ENCODE measurements around the gene CXXC4. TPM values are rescaled to one million over a fixed set of nuclear protein-coding genes. Genes with fewer than 3 reads are reported as not detected.

CXXC4 gene
- total RNA-seq, 1 experiment from 2014 or later, result 0.76 TPM

DNA sequence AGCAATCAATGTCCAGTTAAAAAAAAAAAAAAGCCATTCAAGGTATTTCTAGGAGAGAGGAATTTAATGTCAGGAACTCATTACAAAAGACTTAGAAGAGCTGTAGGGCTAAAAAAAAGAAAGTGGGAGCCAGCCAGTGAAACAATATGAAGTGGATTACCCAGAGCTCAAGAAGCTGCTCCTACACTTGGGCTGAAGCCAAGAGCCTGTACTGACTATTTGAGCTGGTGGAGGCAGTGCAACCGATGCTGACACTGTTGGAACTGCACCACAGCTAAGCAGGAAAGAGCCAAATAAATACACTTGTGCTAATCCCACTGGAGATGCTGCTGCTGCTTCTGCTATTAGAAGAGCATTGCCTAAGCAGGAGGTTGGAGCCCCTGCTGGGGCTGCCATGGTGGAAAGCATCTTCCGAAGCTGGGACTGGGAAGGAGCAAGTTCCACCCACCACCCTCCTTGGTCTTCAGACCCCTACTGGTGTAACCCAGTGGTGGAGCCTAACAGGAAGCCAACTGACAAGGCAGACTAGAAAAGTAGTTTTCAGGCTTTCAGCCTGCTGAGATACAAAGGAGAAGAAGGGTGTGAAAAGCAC is 65.4 kb downstream of the CXXC4 start:
- H3K27ac ChIP-seq, result no peak overlapping the region
- no peak overlapping the region for H3K4me3 ChIP-seq
- POLR2A ChIA-PET (ENCODE audit: unreplicated experiment), result no interaction called here
- no peak overlapping the region for H2AFZ ChIP-seq
- no peaks in the 10 kb centered on the region for H3K79me2 ChIP-seq (ENCODE audit: low read depth)
- no peaks in the 10 kb centered on the region for H3K27me3 ChIP-seq (ENCODE audit: insufficient read depth, low read depth)
- no peaks in the 10 kb centered on the region for H3K9me2 ChIP-seq (ENCODE audit: insufficient read depth)
- no peaks in the 10 kb centered on the region for H4K20me1 ChIP-seq (ENCODE audit: insufficient read depth)
- no peaks in the 10 kb centered on the region for H3K36me3 ChIP-seq (ENCODE audit: low read depth)
- no peak overlapping the region for H3K4me2 ChIP-seq
- H3K9me3 ChIP-seq (ENCODE audit: insufficient read depth, low read depth), result no peaks in the 10 kb centered on the region
- no peaks in the 10 kb centered on the region for H3F3A ChIP-seq (ENCODE audit: insufficient read depth, low read depth)
- BruUV-seq (replicated peaks), result no TSS peak
- no peaks in the 10 kb centered on the region for H3K4me1 ChIP-seq (replicated peaks; ENCODE audit: insufficient read depth)
- CTCF ChIA-PET, result no interaction called here
- TF ChIP-seq, protein P1, sequence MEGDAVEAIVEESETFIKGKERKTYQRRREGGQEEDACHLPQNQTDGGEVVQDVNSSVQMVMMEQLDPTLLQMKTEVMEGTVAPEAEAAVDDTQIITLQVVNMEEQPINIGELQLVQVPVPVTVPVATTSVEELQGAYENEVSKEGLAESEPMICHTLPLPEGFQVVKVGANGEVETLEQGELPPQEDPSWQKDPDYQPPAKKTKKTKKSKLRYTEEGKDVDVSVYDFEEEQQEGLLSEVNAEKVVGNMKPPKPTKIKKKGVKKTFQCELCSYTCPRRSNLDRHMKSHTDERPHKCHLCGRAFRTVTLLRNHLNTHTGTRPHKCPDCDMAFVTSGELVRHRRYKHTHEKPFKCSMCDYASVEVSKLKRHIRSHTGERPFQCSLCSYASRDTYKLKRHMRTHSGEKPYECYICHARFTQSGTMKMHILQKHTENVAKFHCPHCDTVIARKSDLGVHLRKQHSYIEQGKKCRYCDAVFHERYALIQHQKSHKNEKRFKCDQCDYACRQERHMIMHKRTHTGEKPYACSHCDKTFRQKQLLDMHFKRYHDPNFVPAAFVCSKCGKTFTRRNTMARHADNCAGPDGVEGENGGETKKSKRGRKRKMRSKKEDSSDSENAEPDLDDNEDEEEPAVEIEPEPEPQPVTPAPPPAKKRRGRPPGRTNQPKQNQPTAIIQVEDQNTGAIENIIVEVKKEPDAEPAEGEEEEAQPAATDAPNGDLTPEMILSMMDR (conservative IDR thresholded peaks at IDR 0.05), result no peak
- no peak for TF ChIP-seq EZH2 (IDR thresholded peaks at IDR 0.05; ENCODE audit: low read depth)
- intact Hi-C loops (cut with micrococcal nuclease; ENCODE audit: unreplicated experiment), result no loop called here
- no peak for DNase-seq

DNA sequence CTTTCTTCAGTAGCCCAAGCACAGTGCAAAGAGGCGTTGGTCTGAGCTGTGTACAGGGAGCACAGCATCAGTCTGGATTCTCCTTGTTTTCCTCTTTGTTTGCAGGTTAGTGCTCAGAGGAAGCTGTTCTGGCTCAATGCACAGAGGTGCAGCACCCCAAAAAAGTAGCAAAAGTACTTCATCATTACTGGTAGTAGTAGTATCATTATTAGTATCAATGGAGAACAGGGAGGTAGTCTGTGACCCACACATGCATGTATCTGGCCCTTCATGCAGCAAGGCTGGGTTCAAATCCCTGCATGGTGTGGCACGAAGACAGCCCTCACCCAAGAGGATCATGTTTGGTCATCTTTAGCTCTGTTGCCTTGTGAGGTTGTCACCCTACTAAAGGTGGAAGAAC is 68.7 kb downstream of the CXXC4 start:
- ChIA-PET CTCF (no interaction called here), POLR2A (ENCODE audit: unreplicated experiment) (no interaction called here)

DNA sequence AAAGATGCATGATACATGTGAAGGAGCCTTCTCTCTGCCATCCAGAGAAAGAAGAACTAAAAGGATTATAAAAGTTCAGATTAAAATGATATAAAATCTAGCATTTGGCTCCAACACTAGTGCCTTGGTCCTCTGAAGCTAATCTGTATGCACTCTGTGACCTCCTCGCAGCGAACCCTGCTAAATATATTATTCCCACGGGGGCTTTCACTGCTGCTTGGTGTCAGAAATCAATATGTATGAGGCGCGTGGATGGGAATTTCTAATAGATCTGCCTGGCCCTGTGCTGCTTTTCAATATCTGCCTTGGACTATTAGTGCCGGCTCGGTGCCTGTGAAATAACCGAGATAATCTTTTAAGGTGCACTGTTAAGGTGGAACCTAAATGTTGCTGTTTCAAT is 69.7 kb downstream of the CXXC4 start:
- CTCF ChIA-PET, result no interaction called here
- no peak for DNase-seq
- intact Hi-C loops (cut with micrococcal nuclease; ENCODE audit: unreplicated experiment), result no loop called here
- H2AFZ ChIP-seq, result no peak overlapping the region
- no peaks in the 10 kb centered on the region for H3K36me3 ChIP-seq (ENCODE audit: low read depth)
- BruUV-seq (replicated peaks), result no TSS peak
- H3K27me3 ChIP-seq (ENCODE audit: insufficient read depth, low read depth), result no peaks in the 10 kb centered on the region
- POLR2A ChIA-PET (ENCODE audit: unreplicated experiment), result no interaction called here
- H3K4me3 ChIP-seq, result no peak overlapping the region
- no peak overlapping the region for H3K27ac ChIP-seq
- H4K20me1 ChIP-seq (ENCODE audit: insufficient read depth), result no peaks in the 10 kb centered on the region
- TF ChIP-seq EZH2 (IDR thresholded peaks at IDR 0.05; ENCODE audit: low read depth), result no peak
- TF ChIP-seq, protein P1 (conservative IDR thresholded peaks at IDR 0.05), result no peak
- no peak overlapping the region for H3K4me2 ChIP-seq
- H3F3A ChIP-seq (ENCODE audit: insufficient read depth, low read depth), result no peaks in the 10 kb centered on the region
- H3K9me3 ChIP-seq (ENCODE audit: insufficient read depth, low read depth), result no peaks in the 10 kb centered on the region
- H3K79me2 ChIP-seq (ENCODE audit: low read depth), result no peaks in the 10 kb centered on the region
- no peaks in the 10 kb centered on the region for H3K9me2 ChIP-seq (ENCODE audit: insufficient read depth)
- H3K4me1 ChIP-seq (replicated peaks; ENCODE audit: insufficient read depth), result no peaks in the 10 kb centered on the region

More for the DNA sequence above, 68.7 kb downstream of the CXXC4 start:
- Histone ChIP-seq H3K4me2 (no peak overlapping the region), H2AFZ (no peak overlapping the region), H3K27me3 (ENCODE audit: insufficient read depth, low read depth) (no peaks in the 10 kb centered on the region), H4K20me1 (ENCODE audit: insufficient read depth) (no peaks in the 10 kb centered on the region), H3K9me3 (ENCODE audit: insufficient read depth, low read depth) (no peaks in the 10 kb centered on the region), H3K9me2 (ENCODE audit: insufficient read depth) (no peaks in the 10 kb centered on the region), H3K79me2 (ENCODE audit: low read depth) (no peaks in the 10 kb centered on the region), H3K4me1 (replicated peaks; ENCODE audit: insufficient read depth) (no peaks in the 10 kb centered on the region), H3F3A (ENCODE audit: insufficient read depth, low read depth) (no peaks in the 10 kb centered on the region), H3K4me3 (no peak overlapping the region), H3K36me3 (ENCODE audit: low read depth) (no peaks in the 10 kb centered on the region), H3K27ac (no peak overlapping the region)
- TF ChIP-seq EZH2 (IDR thresholded peaks at IDR 0.05; ENCODE audit: low read depth), result no peak
- intact Hi-C loops (cut with micrococcal nuclease; ENCODE audit: unreplicated experiment), result no loop called here
- BruUV-seq (replicated peaks), result no TSS peak
- no peak for DNase-seq

DNA sequence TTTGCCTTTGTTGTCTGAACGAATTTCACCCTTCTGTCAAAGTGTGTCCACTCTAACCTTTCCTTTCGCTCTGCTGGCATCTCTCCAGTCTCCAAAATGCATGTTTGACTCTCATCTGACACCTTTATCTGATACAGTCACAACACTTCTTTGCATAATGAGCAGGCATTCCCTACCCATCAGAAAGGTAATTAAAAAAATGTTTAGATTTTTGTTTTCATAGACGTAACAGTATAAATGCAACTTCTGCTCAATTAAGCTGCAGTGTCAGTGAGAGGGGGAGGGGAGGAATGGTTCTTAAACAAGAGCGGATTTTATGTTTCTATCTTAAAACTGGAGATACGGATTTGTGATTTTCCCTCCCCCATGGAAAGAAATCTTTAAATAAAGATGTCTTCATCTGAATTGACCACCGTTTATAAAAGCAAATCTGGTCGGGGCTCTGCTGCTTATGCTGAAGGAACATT is 70.2 kb downstream of the CXXC4 start:
- no peaks in the 10 kb centered on the region for H3K9me3 ChIP-seq (ENCODE audit: insufficient read depth, low read depth)
- H3K4me3 ChIP-seq, result no peak overlapping the region
- BruUV-seq (replicated peaks), result no TSS peak
- H3K79me2 ChIP-seq (ENCODE audit: low read depth), result no peaks in the 10 kb centered on the region
- no peaks in the 10 kb centered on the region for H3K36me3 ChIP-seq (ENCODE audit: low read depth)
- no peak overlapping the region for H3K27ac ChIP-seq
- H3K4me2 ChIP-seq, result no peak overlapping the region
- H3K9me2 ChIP-seq (ENCODE audit: insufficient read depth), result no peaks in the 10 kb centered on the region
- H4K20me1 ChIP-seq (ENCODE audit: insufficient read depth), result no peaks in the 10 kb centered on the region
- intact Hi-C loops (cut with micrococcal nuclease; ENCODE audit: unreplicated experiment), result no loop called here
- no peaks in the 10 kb centered on the region for H3K27me3 ChIP-seq (ENCODE audit: insufficient read depth, low read depth)
- H2AFZ ChIP-seq, result no peak overlapping the region
- H3K4me1 ChIP-seq (replicated peaks; ENCODE audit: insufficient read depth), result no peaks in the 10 kb centered on the region
- DNase-seq, result no peak
- no peaks in the 10 kb centered on the region for H3F3A ChIP-seq (ENCODE audit: insufficient read depth, low read depth)
- TF ChIP-seq, protein P1 (conservative IDR thresholded peaks at IDR 0.05), result no peak
- TF ChIP-seq EZH2 (IDR thresholded peaks at IDR 0.05; ENCODE audit: low read depth), result no peak
- POLR2A ChIA-PET (ENCODE audit: unreplicated experiment), result no interaction called here
- CTCF ChIA-PET, result no interaction called here

Measured in PC-9 (cell line).